ENCODE measurements around the gene FGA. TPM values are rescaled to one million over a fixed set of nuclear protein-coding genes. Genes with fewer than 3 reads are reported as not detected.

FGA gene
- total RNA-seq (2014; rRNA removed; shearing (Covaris generic); ENCODE audit: low replicate concordance) = not detected in 2 replicates

DNA sequence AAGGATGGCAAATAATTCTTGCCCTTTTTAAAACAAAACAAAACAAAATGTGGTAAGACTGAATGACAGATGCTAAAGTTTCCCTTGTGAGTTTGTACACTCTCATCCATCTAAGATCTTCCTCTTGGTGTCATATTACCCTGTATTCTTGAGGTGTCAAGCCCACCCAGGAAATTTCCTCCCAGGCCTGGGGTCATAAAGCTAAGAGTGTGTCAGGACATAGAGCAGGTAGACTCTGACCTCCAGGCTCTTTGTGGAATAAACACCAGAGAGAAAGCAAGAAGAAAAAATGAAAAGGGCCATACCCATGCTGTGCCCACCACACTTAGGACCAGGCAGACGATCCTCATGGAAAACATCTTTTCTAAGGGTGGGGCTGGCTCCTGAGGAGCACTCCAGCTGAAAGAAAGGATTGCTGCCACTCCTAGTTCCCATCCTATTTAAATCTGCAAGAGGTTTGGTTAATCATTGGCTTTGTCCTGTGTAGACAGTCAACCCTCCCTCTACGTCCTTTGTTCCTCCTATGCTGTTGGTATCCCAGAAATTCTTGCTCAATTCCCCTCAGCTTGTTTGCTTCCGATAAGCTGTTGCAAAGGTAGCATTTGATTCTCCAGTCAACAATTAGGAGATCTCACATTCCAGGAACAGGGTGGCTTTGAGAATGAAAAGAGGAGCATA lies at the start of gene FGA:
FGA (minus strand) TSS at position 414 of the 678 bp plus-strand sequence; CDS start at position 359, 55 bp downstream.
- Histone ChIP-seq H3K4me2 (ENCODE audit: low read depth, low read length, poor library complexity, severe bottlenecking) (no peak within 1 kb of the TSS), H2AFZ (ENCODE audit: low read length) (no peak within 1 kb of the TSS), H3K79me2 (ENCODE audit: low read length) (no peaks in the 10 kb centered on the region), H3K4me3 (ENCODE audit: low read length) (no peak within 1 kb of the TSS), H3K27me3 (ENCODE audit: low read length) (no peaks in the 10 kb centered on the region), H4K20me1 (ENCODE audit: insufficient read depth, low read depth, low read length) (no peaks in the 10 kb centered on the region), H3K9me3 (ENCODE audit: low read length) (no peaks in the 10 kb centered on the region), H3K9ac (ENCODE audit: low read length) (no peak within 1 kb of the TSS), H3K36me3 (ENCODE audit: insufficient read depth, low read length) (no peaks in the 10 kb centered on the region), H3K9me2 (replicated peaks; ENCODE audit: insufficient read depth, low read length) (no peaks in the 10 kb centered on the region), H3K4me1 (ENCODE audit: low read length) (no peaks in the 10 kb centered on the region), H3K27ac (ENCODE audit: low read length) (no peak within 1 kb of the TSS)
- no peak for DNase-seq

DNA sequence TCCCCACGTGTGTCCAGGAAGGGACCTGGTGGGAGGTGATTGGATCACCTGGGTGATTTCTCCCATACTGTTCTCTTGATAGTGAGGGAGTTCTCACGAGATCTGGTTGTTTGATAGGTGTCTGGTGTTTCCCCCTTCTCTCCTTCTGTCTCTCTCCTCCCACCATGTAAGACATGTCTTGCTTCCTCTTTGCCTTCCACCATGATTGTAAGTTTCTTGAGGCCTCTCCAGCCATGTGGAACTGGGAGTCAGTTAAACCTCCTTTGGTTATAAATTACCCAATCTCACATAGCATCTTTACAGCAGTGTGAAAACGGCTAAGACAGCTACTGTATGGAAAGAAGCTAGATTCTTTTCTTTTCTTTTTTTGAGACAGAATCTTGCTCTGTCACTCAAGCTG lies 43.5 kb upstream of the FGA start:
- no peak overlapping the region for H3K4me3 ChIP-seq (ENCODE audit: low read length)

DNA sequence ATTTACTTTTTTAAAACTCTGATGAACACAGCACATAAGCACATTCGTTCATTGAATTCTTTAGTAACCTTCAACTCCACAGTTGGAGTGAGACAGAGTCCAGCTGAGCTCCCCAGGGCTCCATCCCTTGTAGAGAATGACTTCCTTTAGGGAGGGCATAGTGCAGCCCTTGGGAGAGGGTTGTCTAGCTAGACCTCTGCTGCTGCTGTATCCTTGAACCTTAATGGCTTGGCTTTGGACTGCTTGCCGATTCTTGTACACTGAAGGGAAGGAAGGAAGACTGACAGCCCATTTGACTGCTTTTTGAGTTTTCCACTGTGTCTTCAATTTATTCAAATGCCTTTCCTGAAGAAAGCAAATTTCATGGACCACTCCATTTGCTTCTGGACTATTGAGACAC lies 41.3 kb upstream of the FGA start:
- Histone ChIP-seq H3K27ac (ENCODE audit: low read length) (no peak overlapping the region), H3K4me2 (ENCODE audit: low read depth, low read length, poor library complexity, severe bottlenecking) (no peak overlapping the region), H3K27me3 (ENCODE audit: low read length) (no peaks in the 10 kb centered on the region), H3K4me3 (ENCODE audit: low read length) (no peak overlapping the region), H4K20me1 (ENCODE audit: insufficient read depth, low read depth, low read length) (no peaks in the 10 kb centered on the region), H3K79me2 (ENCODE audit: low read length) (no peaks in the 10 kb centered on the region), H2AFZ (ENCODE audit: low read length) (no peak overlapping the region), H3K9me3 (ENCODE audit: low read length) (no peaks in the 10 kb centered on the region), H3K4me1 (ENCODE audit: low read length) (peaks cover 2% of the 10 kb centered on the region; the same call in 1 of the 2 replicates), H3K9ac (ENCODE audit: low read length) (no peak overlapping the region), H3K9me2 (replicated peaks; ENCODE audit: insufficient read depth, low read length) (no peaks in the 10 kb centered on the region), H3K36me3 (ENCODE audit: insufficient read depth, low read length) (no peaks in the 10 kb centered on the region)
- DNase-seq = peak; percentile 32

More for the DNA sequence above, 43.5 kb upstream of the FGA start:
- Histone ChIP-seq H3K79me2 (ENCODE audit: low read length) (no peaks in the 10 kb centered on the region), H3K9me2 (replicated peaks; ENCODE audit: insufficient read depth, low read length) (no peaks in the 10 kb centered on the region), H3K4me1 (ENCODE audit: low read length) (peaks cover 2% of the 10 kb centered on the region; the same call in 1 of the 2 replicates), H3K36me3 (ENCODE audit: insufficient read depth, low read length) (no peaks in the 10 kb centered on the region), H3K9me3 (ENCODE audit: low read length) (no peaks in the 10 kb centered on the region), H3K27me3 (ENCODE audit: low read length) (no peaks in the 10 kb centered on the region), H3K9ac (ENCODE audit: low read length) (no peak overlapping the region), H3K4me2 (ENCODE audit: low read depth, low read length, poor library complexity, severe bottlenecking) (no peak overlapping the region), H3K27ac (ENCODE audit: low read length) (no peak overlapping the region), H4K20me1 (ENCODE audit: insufficient read depth, low read depth, low read length) (no peaks in the 10 kb centered on the region), H2AFZ (ENCODE audit: low read length) (no peak overlapping the region)
- DNase-seq = no peak

DNA sequence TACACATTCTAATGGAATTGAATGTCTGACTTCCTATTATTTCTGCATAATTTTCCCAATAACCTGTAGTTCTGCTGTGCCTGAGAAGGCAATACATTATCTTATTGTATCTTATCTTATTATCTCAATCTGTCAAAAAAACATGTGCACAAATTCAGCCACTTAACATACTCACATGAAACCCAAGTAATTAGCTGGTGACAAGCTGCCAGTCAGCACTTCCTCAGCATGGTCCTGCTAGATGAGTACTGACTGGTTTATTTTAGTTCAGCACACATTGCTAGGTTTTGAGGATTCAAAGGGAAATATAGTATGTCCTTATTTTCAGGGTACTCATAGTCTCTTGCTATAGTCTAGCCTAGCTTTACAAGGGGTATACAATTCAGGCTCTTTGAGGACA lies 39.8 kb upstream of the FGA start:
- H3K4me1 ChIP-seq (ENCODE audit: low read length) = peaks cover 2% of the 10 kb centered on the region; the same call in 1 of the 2 replicates
- no peaks in the 10 kb centered on the region for H3K79me2 ChIP-seq (ENCODE audit: low read length)
- H3K9me2 ChIP-seq (replicated peaks; ENCODE audit: insufficient read depth, low read length) = no peaks in the 10 kb centered on the region
- no peaks in the 10 kb centered on the region for H3K36me3 ChIP-seq (ENCODE audit: insufficient read depth, low read length)
- no peak overlapping the region for H2AFZ ChIP-seq (ENCODE audit: low read length)
- H3K9ac ChIP-seq (ENCODE audit: low read length) = no peak overlapping the region
- H3K27ac ChIP-seq (ENCODE audit: low read length) = no peak overlapping the region
- DNase-seq = no peak
- H3K4me2 ChIP-seq (ENCODE audit: low read depth, low read length, poor library complexity, severe bottlenecking) = no peak overlapping the region
- H3K9me3 ChIP-seq (ENCODE audit: low read length) = no peaks in the 10 kb centered on the region
- H3K4me3 ChIP-seq (ENCODE audit: low read length) = no peak overlapping the region
- H3K27me3 ChIP-seq (ENCODE audit: low read length) = no peaks in the 10 kb centered on the region
- H4K20me1 ChIP-seq (ENCODE audit: insufficient read depth, low read depth, low read length) = no peaks in the 10 kb centered on the region

DNA sequence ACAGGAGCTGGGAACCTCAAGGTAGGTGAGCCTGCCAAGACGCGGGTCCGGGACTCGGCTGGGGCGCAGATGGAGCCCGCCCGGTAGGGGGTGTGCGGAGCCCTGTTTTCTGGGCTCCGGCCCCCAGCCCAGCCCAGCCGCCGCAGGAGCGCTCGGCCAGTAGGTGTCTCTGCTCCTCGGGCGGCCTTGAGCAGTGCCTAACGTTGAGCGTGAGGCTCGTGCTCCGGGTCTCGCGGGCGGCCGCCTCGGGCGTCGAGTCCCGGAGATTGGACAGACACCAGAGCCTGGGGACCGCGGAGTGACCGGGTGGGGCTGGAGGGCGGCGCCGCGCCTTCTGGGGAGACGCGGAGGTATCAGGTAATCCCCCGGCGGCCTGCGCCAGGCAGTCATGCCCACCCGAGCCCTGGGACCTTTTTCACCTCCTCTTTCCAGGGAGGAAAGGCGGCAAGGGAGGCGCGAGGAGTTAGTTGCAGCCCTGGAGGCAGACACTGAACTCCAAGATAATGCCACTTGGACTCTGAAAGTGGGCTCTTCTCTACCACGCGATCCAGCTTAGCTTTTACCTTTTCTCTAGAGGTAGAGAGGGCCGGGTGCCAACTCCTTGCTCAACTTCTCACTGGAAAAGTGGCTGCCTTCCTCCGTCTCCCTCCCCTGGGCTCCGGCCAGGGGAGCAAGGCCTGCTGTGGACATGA lies 36.4 kb upstream of the FGA start:
- H3K9me3 ChIP-seq (ENCODE audit: low read length) = no peaks in the 10 kb centered on the region
- H4K20me1 ChIP-seq (ENCODE audit: insufficient read depth, low read depth, low read length) = no peaks in the 10 kb centered on the region
- no peak overlapping the region for H3K4me3 ChIP-seq (ENCODE audit: low read length)
- H3K36me3 ChIP-seq (ENCODE audit: insufficient read depth, low read length) = no peaks in the 10 kb centered on the region
- H3K4me1 ChIP-seq (ENCODE audit: low read length) = no peaks in the 10 kb centered on the region
- DNase-seq = peak; percentile 67
- H3K79me2 ChIP-seq (ENCODE audit: low read length) = no peaks in the 10 kb centered on the region
- H3K27ac ChIP-seq (ENCODE audit: low read length) = no peak overlapping the region
- no peak overlapping the region for H3K4me2 ChIP-seq (ENCODE audit: low read depth, low read length, poor library complexity, severe bottlenecking)
- H2AFZ ChIP-seq (ENCODE audit: low read length) = no peak overlapping the region
- H3K27me3 ChIP-seq (ENCODE audit: low read length) = no peaks in the 10 kb centered on the region
- no peak overlapping the region for H3K9ac ChIP-seq (ENCODE audit: low read length)
- no peaks in the 10 kb centered on the region for H3K9me2 ChIP-seq (replicated peaks; ENCODE audit: insufficient read depth, low read length)

DNA sequence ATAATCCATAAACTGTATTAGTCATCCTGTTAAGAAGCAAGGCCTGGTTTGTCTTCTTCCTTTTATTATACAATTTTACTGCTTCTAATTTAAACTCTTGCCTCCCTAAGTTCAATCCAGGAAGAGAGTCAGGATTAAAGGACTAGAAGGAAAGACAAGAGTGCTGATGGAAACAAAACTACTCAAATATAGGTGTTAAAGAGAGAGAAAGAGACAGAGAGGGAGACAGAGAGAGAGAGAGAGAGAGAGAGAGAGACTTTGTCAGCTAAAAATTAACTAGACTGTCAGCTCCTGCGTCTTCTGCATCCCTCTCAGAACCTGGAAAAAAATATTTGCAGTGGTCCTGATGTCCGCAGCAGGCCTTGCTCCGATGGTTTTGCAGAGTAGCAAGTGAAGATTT lies 35.4 kb upstream of the FGA start:
- H3K27ac ChIP-seq (ENCODE audit: low read length) = no peak overlapping the region
- DNase-seq = no peak
- H3K36me3 ChIP-seq (ENCODE audit: insufficient read depth, low read length) = no peaks in the 10 kb centered on the region
- no peaks in the 10 kb centered on the region for H3K27me3 ChIP-seq (ENCODE audit: low read length)
- no peak overlapping the region for H3K4me3 ChIP-seq (ENCODE audit: low read length)
- no peaks in the 10 kb centered on the region for H3K9me2 ChIP-seq (replicated peaks; ENCODE audit: insufficient read depth, low read length)
- H3K9me3 ChIP-seq (ENCODE audit: low read length) = no peaks in the 10 kb centered on the region
- H3K4me1 ChIP-seq (ENCODE audit: low read length) = no peaks in the 10 kb centered on the region
- H3K79me2 ChIP-seq (ENCODE audit: low read length) = no peaks in the 10 kb centered on the region
- H3K4me2 ChIP-seq (ENCODE audit: low read depth, low read length, poor library complexity, severe bottlenecking) = no peak overlapping the region
- H2AFZ ChIP-seq (ENCODE audit: low read length) = no peak overlapping the region
- no peaks in the 10 kb centered on the region for H4K20me1 ChIP-seq (ENCODE audit: insufficient read depth, low read depth, low read length)
- no peak overlapping the region for H3K9ac ChIP-seq (ENCODE audit: low read length)

DNA sequence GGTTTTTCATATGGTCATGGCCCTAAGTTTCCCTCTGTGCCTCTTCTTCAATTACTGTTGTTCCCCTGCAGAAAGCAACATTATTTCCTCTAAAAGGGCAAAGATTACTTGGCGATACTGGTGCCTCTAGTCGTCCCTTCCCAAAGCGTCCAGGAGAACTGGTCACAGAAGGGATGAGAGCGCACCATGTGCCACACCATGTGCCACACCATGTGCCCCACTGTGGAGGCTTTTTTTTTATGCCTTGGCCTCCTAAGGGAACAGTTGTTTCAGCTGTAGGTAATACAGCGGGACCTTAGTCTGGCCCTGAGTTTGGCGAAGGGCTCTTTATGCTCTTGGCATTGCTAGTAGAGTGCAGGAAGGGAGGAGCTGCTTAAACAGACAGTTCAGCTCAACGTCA lies 33.5 kb upstream of the FGA start:
- H3K4me2 ChIP-seq (ENCODE audit: low read depth, low read length, poor library complexity, severe bottlenecking) = no peak overlapping the region
- no peak overlapping the region for H3K27ac ChIP-seq (ENCODE audit: low read length)
- H3K9me2 ChIP-seq (replicated peaks; ENCODE audit: insufficient read depth, low read length) = no peaks in the 10 kb centered on the region
- no peaks in the 10 kb centered on the region for H4K20me1 ChIP-seq (ENCODE audit: insufficient read depth, low read depth, low read length)
- H3K27me3 ChIP-seq (ENCODE audit: low read length) = no peaks in the 10 kb centered on the region
- H3K4me3 ChIP-seq (ENCODE audit: low read length) = no peak overlapping the region
- no peaks in the 10 kb centered on the region for H3K36me3 ChIP-seq (ENCODE audit: insufficient read depth, low read length)
- no peaks in the 10 kb centered on the region for H3K4me1 ChIP-seq (ENCODE audit: low read length)
- DNase-seq = no peak
- H2AFZ ChIP-seq (ENCODE audit: low read length) = no peak overlapping the region
- H3K9ac ChIP-seq (ENCODE audit: low read length) = no peak overlapping the region
- no peaks in the 10 kb centered on the region for H3K79me2 ChIP-seq (ENCODE audit: low read length)
- H3K9me3 ChIP-seq (ENCODE audit: low read length) = no peaks in the 10 kb centered on the region

DNA sequence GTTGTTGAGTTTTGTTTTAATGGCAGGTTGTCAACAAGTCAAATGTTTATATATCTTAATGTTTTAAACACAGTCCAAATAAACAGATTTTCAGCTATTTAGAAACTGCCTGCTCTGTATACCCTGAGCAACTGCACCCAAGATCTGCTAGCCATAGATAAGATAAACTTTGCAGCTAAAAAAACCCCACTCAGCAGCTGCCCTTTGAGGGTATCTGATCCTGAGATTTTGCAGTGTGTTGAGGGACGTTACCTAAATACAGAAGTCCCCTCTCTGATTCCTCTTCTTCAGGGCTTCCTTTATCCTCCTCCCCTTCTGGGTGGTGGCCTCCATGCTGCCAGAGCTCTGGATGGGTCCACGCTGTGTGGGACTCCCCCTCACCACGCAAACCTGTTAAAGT lies 32.9 kb upstream of the FGA start:
- no peaks in the 10 kb centered on the region for H3K9me3 ChIP-seq (ENCODE audit: low read length)
- no peak overlapping the region for H3K4me3 ChIP-seq (ENCODE audit: low read length)
- no peak overlapping the region for H3K27ac ChIP-seq (ENCODE audit: low read length)
- no peak overlapping the region for H3K4me2 ChIP-seq (ENCODE audit: low read depth, low read length, poor library complexity, severe bottlenecking)
- H3K36me3 ChIP-seq (ENCODE audit: insufficient read depth, low read length) = no peaks in the 10 kb centered on the region
- no peaks in the 10 kb centered on the region for H4K20me1 ChIP-seq (ENCODE audit: insufficient read depth, low read depth, low read length)
- no peak overlapping the region for H2AFZ ChIP-seq (ENCODE audit: low read length)
- no peaks in the 10 kb centered on the region for H3K27me3 ChIP-seq (ENCODE audit: low read length)
- no peaks in the 10 kb centered on the region for H3K79me2 ChIP-seq (ENCODE audit: low read length)
- no peak overlapping the region for H3K9ac ChIP-seq (ENCODE audit: low read length)
- no peaks in the 10 kb centered on the region for H3K9me2 ChIP-seq (replicated peaks; ENCODE audit: insufficient read depth, low read length)
- no peaks in the 10 kb centered on the region for H3K4me1 ChIP-seq (ENCODE audit: low read length)
- no peak for DNase-seq
